Chondrocyte (in vitro differentiated cells): Measurements from ENCODE around the gene PACS1. TPM values are rescaled to one million over a fixed set of nuclear protein-coding genes. Genes with fewer than 3 reads are reported as not detected.
"Not testable (repeated sequence)": the region's sequence is repeated elsewhere in the genome, so short reads cannot be mapped to it uniquely, and the experiment has no call there.

Experiments
- DNase-seq: peaks from one replicate; pipeline ENCODE4 v3.0.0; 2021; ENCODE audit warnings: mixed read lengths, low spot score
- H3K27ac Mint-ChIP-seq: one replicate; pipeline ENCODE4 v1.8.0; 2021; ENCODE audit warnings: mild to moderate bottlenecking, moderate library complexity, mixed read lengths; ENCODE audit not compliant: unreplicated experiment
- H3K27me3 Mint-ChIP-seq: 2 replicates; pipeline ENCODE4 v1.8.0; 2021; ENCODE audit warnings: low read depth, mixed read lengths
- H3K36me3 Mint-ChIP-seq: 2 replicates; pipeline ENCODE4 v1.8.0; 2021; ENCODE audit warnings: low read depth, mixed read lengths
- H3K4me1 Mint-ChIP-seq: 2 replicates; pipeline ENCODE4 v1.8.0; 2021; ENCODE audit warnings: low read depth, mild to moderate bottlenecking, mixed read lengths
- H3K4me3 Mint-ChIP-seq: one replicate; pipeline ENCODE4 v1.8.0; 2021; ENCODE audit warnings: mild to moderate bottlenecking, moderate library complexity, mixed read lengths; ENCODE audit not compliant: unreplicated experiment
- H3K9me3 Mint-ChIP-seq: 2 replicates; pipeline ENCODE4 v1.8.0; 2021; ENCODE audit warnings: low read depth, mixed read lengths
- CTCF ChIP-seq: fragments of 200-600 bp; sonication (generic); IDR thresholded peaks from 2 replicates; pipeline ENCODE4 v1.5.0; 2021; ENCODE audit warnings: antibody characterized with exemption, mild to moderate bottlenecking, moderate library complexity
- total RNA-seq: library from RNA; stranded (reverse); gene quantifications from 3 replicates; pipeline ENCODE4 v1.2.1, GENCODE V29; 2021

The PACS1 gene
- total RNA-seq, 1 donor from 2014 or later = 90.7 TPM

GRCh38 chr11:66076561-66076960 lies 6.5 kb downstream of the PACS1 start:
- H3K4me1 Mint-ChIP-seq = peaks cover 58% of the 10 kb centered on the region
- H3K36me3 Mint-ChIP-seq = peaks cover 16% of the 10 kb centered on the region
- H3K4me3 Mint-ChIP-seq = no peak overlapping the region
- no peaks in the 10 kb centered on the region for H3K9me3 Mint-ChIP-seq
- no peak for DNase-seq
- H3K27ac Mint-ChIP-seq = peak overlapping the region; percentile 32
- no peaks in the 10 kb centered on the region for H3K27me3 Mint-ChIP-seq
- no peak for TF ChIP-seq CTCF

- TF ChIP-seq CTCF = no peak
- Mint-ChIP-seq H3K4me1 (peaks cover 55% of the 10 kb centered on the region), H3K9me3 (no peaks in the 10 kb centered on the region), H3K27ac (no peak overlapping the region), H3K27me3 (no peaks in the 10 kb centered on the region), H3K4me3 (no peak overlapping the region), H3K36me3 (peaks cover 16% of the 10 kb centered on the region)
- DNase-seq = no peak
Measured at GRCh38 chr11:66077927-66078326, 7.9 kb downstream of the PACS1 start.

GRCh38 chr11:66078949-66079348 lies 8.9 kb downstream of the PACS1 start:
- peaks cover 63% of the 10 kb centered on the region for H3K4me1 Mint-ChIP-seq

GRCh38 chr11:66080055-66080817 lies 10.2 kb downstream of the PACS1 start:
- no peak for TF ChIP-seq CTCF
- no peak for DNase-seq
- Mint-ChIP-seq H3K4me3 (no peak overlapping the region), H3K27ac (peak overlapping the region; percentile 34), H3K27me3 (no peaks in the 10 kb centered on the region), H3K9me3 (no peaks in the 10 kb centered on the region), H3K4me1 (peaks cover 76% of the 10 kb centered on the region), H3K36me3 (peaks cover 8% of the 10 kb centered on the region)

More at GRCh38 chr11:66078949-66079348, 8.9 kb downstream of the PACS1 start:
- H3K36me3 Mint-ChIP-seq = peaks cover 16% of the 10 kb centered on the region
- not testable (repeated sequence) for H3K9me3 Mint-ChIP-seq, H3K27ac Mint-ChIP-seq, DNase-seq, H3K4me3 Mint-ChIP-seq, H3K27me3 Mint-ChIP-seq

- no peak for TF ChIP-seq CTCF
- peak overlapping the region; percentile 71 for H3K27ac Mint-ChIP-seq
- no peaks in the 10 kb centered on the region for H3K27me3 Mint-ChIP-seq
- H3K4me1 Mint-ChIP-seq = peaks cover 76% of the 10 kb centered on the region
- DNase-seq = no peak
- H3K9me3 Mint-ChIP-seq = no peaks in the 10 kb centered on the region
- no peak overlapping the region for H3K4me3 Mint-ChIP-seq
- peaks cover 6% of the 10 kb centered on the region for H3K36me3 Mint-ChIP-seq
Measured at GRCh38 chr11:66081505-66081904, 11.4 kb downstream of the PACS1 start.
